ENCODE measurements around the gene MYO3B.

- TF ChIP-seq POLR2AphosphoS5 (IDR thresholded peaks at IDR 0.05; ENCODE audit: borderline replicate concordance, low read depth, low read length) (no peak), EZH2 (IDR thresholded peaks at IDR 0.05) (no peak), FOXP2 (optimal IDR thresholded peaks at IDR 0.05; ENCODE audit: control extremely low read depth, extremely low read length, insufficient read depth) (no peak)
Observed at GRCh38 chr2:170484552-170484951, 306.6 kb downstream of the MYO3B start.
